Testis (tissue), 2 donors: ENCODE measurements around the gene C11orf24.

Experiments
- POLR2A ChIP-seq: fragments of 450-650 bp; IDR thresholded peaks from one replicate; pipeline ENCODE4 v1.6.1; 2017; ENCODE audit warnings: antibody characterized with exemption, mild to moderate bottlenecking, moderate library complexity
- TF ChIP-seq, protein P1 (sequence below), 3 experiments: fragments of 450-650 bp in 2 of 3; fragments of 200-600 bp in 1 of 3; sonication (generic) in 1 of 3; IDR thresholded peaks; one replicate each; pipeline ENCODE4 v1.5.1; 2016 to 2019; ENCODE audit warnings: antibody characterized with exemption in 3 of 3, mild to moderate bottlenecking in 2 of 3, moderate library complexity in 1 of 3

DNA sequence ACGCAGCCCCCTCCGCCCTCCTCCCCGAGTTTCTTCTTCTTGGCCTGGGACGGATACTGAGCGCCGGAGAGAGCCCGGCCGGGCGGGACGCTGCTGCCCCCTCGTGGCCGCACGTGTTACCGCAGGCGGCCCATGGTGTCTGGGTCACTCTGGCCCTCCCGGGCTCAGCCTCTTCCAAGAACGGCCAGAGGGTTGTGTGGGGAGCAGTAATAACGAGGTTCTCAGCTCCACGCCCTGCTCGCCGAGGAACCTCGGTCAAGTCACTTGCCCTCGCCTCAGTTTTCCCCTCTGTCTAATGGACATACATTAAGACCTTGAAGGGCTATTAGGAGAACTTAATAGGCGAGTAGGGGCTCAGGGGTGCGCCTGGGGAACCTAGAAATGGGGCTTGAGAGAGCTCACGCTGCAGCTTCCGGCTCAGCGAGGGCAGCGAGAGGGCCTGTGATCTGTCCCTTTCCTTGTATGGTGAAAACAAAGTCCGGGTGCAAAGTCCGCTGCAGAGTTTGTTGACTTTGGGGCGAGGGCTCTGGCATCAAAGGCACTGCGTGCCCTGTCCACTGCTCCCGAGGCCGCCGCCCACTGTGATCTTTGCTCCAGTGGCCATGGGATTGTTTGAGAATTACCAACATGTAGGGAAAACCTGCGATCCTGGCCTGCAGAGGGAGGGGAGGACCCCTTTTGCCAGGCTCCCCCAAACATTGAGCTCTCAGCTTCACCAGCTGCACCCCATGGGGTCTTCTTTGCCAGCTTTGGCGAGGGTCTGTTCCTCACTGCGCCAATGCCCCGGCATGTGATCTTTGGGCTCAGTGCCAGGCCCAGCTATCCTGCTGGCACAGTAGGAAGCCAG lies 26.3 kb upstream of the C11orf24 start:
- TF ChIP-seq, protein P1, sequence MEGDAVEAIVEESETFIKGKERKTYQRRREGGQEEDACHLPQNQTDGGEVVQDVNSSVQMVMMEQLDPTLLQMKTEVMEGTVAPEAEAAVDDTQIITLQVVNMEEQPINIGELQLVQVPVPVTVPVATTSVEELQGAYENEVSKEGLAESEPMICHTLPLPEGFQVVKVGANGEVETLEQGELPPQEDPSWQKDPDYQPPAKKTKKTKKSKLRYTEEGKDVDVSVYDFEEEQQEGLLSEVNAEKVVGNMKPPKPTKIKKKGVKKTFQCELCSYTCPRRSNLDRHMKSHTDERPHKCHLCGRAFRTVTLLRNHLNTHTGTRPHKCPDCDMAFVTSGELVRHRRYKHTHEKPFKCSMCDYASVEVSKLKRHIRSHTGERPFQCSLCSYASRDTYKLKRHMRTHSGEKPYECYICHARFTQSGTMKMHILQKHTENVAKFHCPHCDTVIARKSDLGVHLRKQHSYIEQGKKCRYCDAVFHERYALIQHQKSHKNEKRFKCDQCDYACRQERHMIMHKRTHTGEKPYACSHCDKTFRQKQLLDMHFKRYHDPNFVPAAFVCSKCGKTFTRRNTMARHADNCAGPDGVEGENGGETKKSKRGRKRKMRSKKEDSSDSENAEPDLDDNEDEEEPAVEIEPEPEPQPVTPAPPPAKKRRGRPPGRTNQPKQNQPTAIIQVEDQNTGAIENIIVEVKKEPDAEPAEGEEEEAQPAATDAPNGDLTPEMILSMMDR (IDR thresholded peaks at IDR 0.05), result peak; percentile 91 to 99 (median 94)
- no peak for TF ChIP-seq POLR2A
